SK-N-SH (cell line): ENCODE results near the gene DNAH1. TPM values are rescaled to one million over a fixed set of nuclear protein-coding genes. Genes with fewer than 3 reads are reported as not detected.

Experiments used
- CTCF ChIA-PET: fragments of 300-600, 350-600 bp; formaldehyde crosslinking; extraction: SDS; loops from one replicate; lab custom pipeline; 2021; lab: Yijun Ruan, JAX
- POLR2A ChIA-PET: fragments of 350-600 bp; sonication (Branson Sonifier 250); formaldehyde crosslinking; extraction: SDS; loops from one replicate; lab custom pipeline; 2020; ENCODE audit warnings: antibody characterized with exemption, inconsistent platforms; lab: Yijun Ruan, JAX
- DNase-seq: peaks from one replicate; pipeline ENCODE4 v3.0.0; 2012
- H2AFZ ChIP-seq: fragments of 200-600 bp; sonication (generic); 2 replicates; pipeline ENCODE4 v1.8.1; 2016; ENCODE audit warnings: antibody characterized with exemption, mild to moderate bottlenecking, low read depth
- H3F3A ChIP-seq: fragments of 200-600 bp; sonication (generic); replicated peaks from 2 replicates; pipeline ENCODE3; 2016; ENCODE audit warnings: antibody characterized with exemption, mild to moderate bottlenecking; ENCODE audit not compliant: insufficient read depth
- H3K27ac ChIP-seq, 2 experiments: fragments of 200-500 bp in 1 of 2; fragments of 200-600 bp in 1 of 2; sonication (Bioruptor generic) in 1 of 2; sonication (generic), shearing (Covaris generic) in 1 of 2; 2 replicates each; pipeline versions ENCODE4 v1.5.1 to v1.6.1; 2014 to 2016; ENCODE audit warnings: low read depth in 2 of 2, inconsistent platforms in 1 of 2, low read length in 1 of 2, mild to moderate bottlenecking in 1 of 2, mixed read lengths in 1 of 2
- H3K27me3 ChIP-seq: fragments of 200-600 bp; sonication (generic), shearing (Covaris generic); 2 replicates; pipeline ENCODE4 v1.6.1; 2016; ENCODE audit warnings: mixed run types; ENCODE audit not compliant: insufficient read depth
- H3K36me3 ChIP-seq, 2 experiments: fragments of 200-500 bp in 1 of 2; fragments of 200-600 bp in 1 of 2; sonication (Bioruptor generic) in 1 of 2; sonication (generic) in 1 of 2; replicated peaks in 1 of 2; 2 replicates each; pipeline versions ENCODE3 to v1.5.1; 2014 to 2016; ENCODE audit warnings: low read length in 1 of 2, mild to moderate bottlenecking in 1 of 2; ENCODE audit not compliant: insufficient read depth in 2 of 2, control insufficient read depth in 1 of 2
- H3K4me1 ChIP-seq, 2 experiments: fragments of 200-500 bp in 1 of 2; fragments of 200-600 bp in 1 of 2; sonication (Bioruptor generic) in 1 of 2; sonication (generic), shearing (Covaris generic) in 1 of 2; 2 replicates each; pipeline versions ENCODE4 v1.5.1 to v1.6.1; 2014 to 2016; ENCODE audit warnings: low read depth in 1 of 2, low read length in 1 of 2, mixed run types in 1 of 2; ENCODE audit not compliant: insufficient read depth in 2 of 2, control insufficient read depth in 1 of 2
- H3K4me2 ChIP-seq: fragments of 200-600 bp; sonication (generic), shearing (Covaris generic); 2 replicates; pipeline ENCODE4 v1.6.1; 2017; ENCODE audit warnings: mixed run types
- H3K4me3 ChIP-seq, 2 experiments: fragments of 200-500 bp in 1 of 2; fragments of 200-600 bp in 1 of 2; sonication (Bioruptor generic) in 1 of 2; sonication (generic), shearing (Covaris generic) in 1 of 2; 2 replicates each; pipeline versions ENCODE4 v1.5.1 to v1.8.1; 2014 to 2016; ENCODE audit warnings: low read depth in 2 of 2, inconsistent platforms in 1 of 2, low read length in 1 of 2, mild to moderate bottlenecking in 1 of 2, mixed read lengths in 1 of 2, moderate library complexity in 1 of 2
- H3K79me2 ChIP-seq: fragments of 200-600 bp; sonication (generic); 2 replicates; pipeline ENCODE4 v1.8.1; 2017; ENCODE audit warnings: mild to moderate bottlenecking; ENCODE audit not compliant: insufficient read depth
- H3K9ac ChIP-seq: fragments of 200-600 bp; sonication (generic); 2 replicates; pipeline ENCODE4 v1.6.1; 2017; ENCODE audit warnings: mixed run types
- H3K9me2 ChIP-seq: fragments of 200-600 bp; sonication (generic); 2 replicates; pipeline ENCODE4 v1.6.1; 2017; ENCODE audit warnings: mixed run types
- H3K9me3 ChIP-seq: fragments of 200-600 bp; sonication (generic); 2 replicates; pipeline ENCODE4 v1.6.1; 2017; ENCODE audit warnings: mixed run types, mild to moderate bottlenecking, moderate library complexity
- H4K20me1 ChIP-seq: fragments of 200-600 bp; sonication (generic); 2 replicates; pipeline ENCODE4 v1.6.1; 2017; ENCODE audit warnings: mild to moderate bottlenecking, mixed run types; ENCODE audit not compliant: insufficient read depth
- CHD2 ChIP-seq: fragments of 150-350 bp; IDR thresholded peaks from 2 replicates; pipeline ENCODE4 v1.6.1; 2018; ENCODE audit warnings: low read length; ENCODE audit not compliant: partially characterized antibody
- ELF1 ChIP-seq: IDR thresholded peaks from 2 replicates; pipeline ENCODE4 v1.4.0; 2012
- MEF2A ChIP-seq: IDR thresholded peaks from 2 replicates; pipeline ENCODE4 v1.4.0; 2012; ENCODE audit warnings: low read depth, borderline replicate concordance
- RAD21 ChIP-seq: IDR thresholded peaks from 2 replicates; pipeline ENCODE4 v1.6.1; 2012; ENCODE audit warnings: mild to moderate bottlenecking, low read length
- RCOR1 ChIP-seq: fragments of 150-350 bp; IDR thresholded peaks from 2 replicates; pipeline ENCODE4 v1.6.1; 2017; ENCODE audit warnings: antibody characterized with exemption, low read length
- SIN3A ChIP-seq: IDR thresholded peaks from 2 replicates; pipeline ENCODE4 v1.6.1; 2012; ENCODE audit warnings: low read depth, mild to moderate bottlenecking, low read length, moderate library complexity, borderline replicate concordance
- TCF12 ChIP-seq: IDR thresholded peaks from 2 replicates; pipeline ENCODE4 v1.4.0; 2012
- TEAD4 ChIP-seq: IDR thresholded peaks from 2 replicates; pipeline ENCODE4 v1.4.0; 2012; ENCODE audit warnings: mild to moderate bottlenecking, borderline replicate concordance; ENCODE audit not compliant: insufficient read depth
- WGBS: methylation state at CpG from one replicate; pipeline ENCODE4 v1.1.6; 2017; ENCODE audit warnings: low lambda C conversion rate; 5-methylcytosine and 5-hydroxymethylcytosine counted together
- polyA plus RNA-seq, 3 experiments: library from polyadenylated mRNA; depleted of rRNA; stranded (reverse); fragments of >200 nt; gene quantifications; 2 replicates each; pipeline ENCODE4 v1.2.3, GENCODE V29; 2012
- TF ChIP-seq, protein P1 (sequence below): IDR thresholded peaks from 2 replicates; pipeline ENCODE4 v1.4.0; 2012; ENCODE audit warnings: low read depth, borderline replicate concordance
- TF ChIP-seq, protein P2 (sequence below): IDR thresholded peaks from 2 replicates; pipeline ENCODE4 v1.6.1; 2012; ENCODE audit warnings: mild to moderate bottlenecking, low read depth, low read length, moderate library complexity
- TF ChIP-seq, protein P3 (sequence below): fragments of 200-600 bp; sonication (generic); IDR thresholded peaks from 2 replicates; pipeline ENCODE4 v1.6.1; 2017; ENCODE audit warnings: antibody characterized with exemption, mild to moderate bottlenecking, moderate library complexity

The DNAH1 gene
- polyA plus RNA-seq, 1 of the 3 experiments (the other 2 are of a cell fraction), result 5.1 TPM

DNA sequence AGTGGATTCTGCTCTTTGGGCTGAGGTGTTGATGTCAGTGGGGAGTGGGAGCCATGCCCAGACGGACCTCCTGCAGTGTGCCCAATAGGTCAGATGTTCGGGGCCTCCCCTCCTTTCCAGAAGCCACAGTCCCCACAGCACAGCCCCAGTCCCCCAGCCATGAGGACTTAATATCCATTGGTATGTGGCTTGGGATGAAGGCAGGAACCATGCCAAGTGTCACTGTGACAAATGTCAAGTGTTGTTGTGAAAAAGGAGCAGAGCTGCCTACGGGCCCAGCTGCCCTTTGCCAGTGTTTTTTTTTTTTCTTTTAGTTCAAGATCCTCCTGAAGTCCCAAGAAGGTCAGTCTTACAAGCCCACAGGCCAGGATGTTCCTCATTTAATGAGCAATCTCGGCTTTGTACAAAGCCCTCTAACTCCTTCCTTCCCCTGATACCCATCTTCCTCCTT lies 116.6 kb downstream of the DNAH1 start:
- Histone ChIP-seq H3K36me3 (no peaks in the 10 kb centered on the region), H2AFZ (no peak overlapping the region), H3K9me2 (no peaks in the 10 kb centered on the region), H3K9ac (no peak overlapping the region), H3K4me2 (no peak overlapping the region), H3K27ac (no peak overlapping the region), H3K27me3 (no peaks in the 10 kb centered on the region), H4K20me1 (no peaks in the 10 kb centered on the region), H3K9me3 (no peaks in the 10 kb centered on the region), H3K4me1 (peaks cover 0 to 7% of the 10 kb centered on the region in 2 experiments; a peak in 1 of 4 replicates), H3K79me2 (no peaks in the 10 kb centered on the region), H3F3A (no peaks in the 10 kb centered on the region), H3K4me3 (no peak overlapping the region)
- ChIA-PET POLR2A (no interaction called here), CTCF (interaction anchor here (0.6 to 28.4 kb wide), 3 partner anchors 16 to 1118 kb away, joined by 3 to 578 read pairs (median 16); partner anchors contain the start of genes NISCH, SEMA3G and TNNC1)
- DNase-seq, result no peak
- WGBS, result 83% methylated on average over 3 of the region's 4 CpGs
- TF ChIP-seq RCOR1 (no peak), MEF2A (no peak), ELF1 (no peak), TCF12 (no peak), RAD21 (no peak), SIN3A (no peak), CHD2 (no peak), TEAD4 (no peak)
- TF ChIP-seq, protein P1, sequence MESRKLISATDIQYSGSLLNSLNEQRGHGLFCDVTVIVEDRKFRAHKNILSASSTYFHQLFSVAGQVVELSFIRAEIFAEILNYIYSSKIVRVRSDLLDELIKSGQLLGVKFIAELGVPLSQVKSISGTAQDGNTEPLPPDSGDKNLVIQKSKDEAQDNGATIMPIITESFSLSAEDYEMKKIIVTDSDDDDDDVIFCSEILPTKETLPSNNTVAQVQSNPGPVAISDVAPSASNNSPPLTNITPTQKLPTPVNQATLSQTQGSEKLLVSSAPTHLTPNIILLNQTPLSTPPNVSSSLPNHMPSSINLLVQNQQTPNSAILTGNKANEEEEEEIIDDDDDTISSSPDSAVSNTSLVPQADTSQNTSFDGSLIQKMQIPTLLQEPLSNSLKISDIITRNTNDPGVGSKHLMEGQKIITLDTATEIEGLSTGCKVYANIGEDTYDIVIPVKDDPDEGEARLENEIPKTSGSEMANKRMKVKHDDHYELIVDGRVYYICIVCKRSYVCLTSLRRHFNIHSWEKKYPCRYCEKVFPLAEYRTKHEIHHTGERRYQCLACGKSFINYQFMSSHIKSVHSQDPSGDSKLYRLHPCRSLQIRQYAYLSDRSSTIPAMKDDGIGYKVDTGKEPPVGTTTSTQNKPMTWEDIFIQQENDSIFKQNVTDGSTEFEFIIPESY, result no peak
- TF ChIP-seq, protein P2, sequence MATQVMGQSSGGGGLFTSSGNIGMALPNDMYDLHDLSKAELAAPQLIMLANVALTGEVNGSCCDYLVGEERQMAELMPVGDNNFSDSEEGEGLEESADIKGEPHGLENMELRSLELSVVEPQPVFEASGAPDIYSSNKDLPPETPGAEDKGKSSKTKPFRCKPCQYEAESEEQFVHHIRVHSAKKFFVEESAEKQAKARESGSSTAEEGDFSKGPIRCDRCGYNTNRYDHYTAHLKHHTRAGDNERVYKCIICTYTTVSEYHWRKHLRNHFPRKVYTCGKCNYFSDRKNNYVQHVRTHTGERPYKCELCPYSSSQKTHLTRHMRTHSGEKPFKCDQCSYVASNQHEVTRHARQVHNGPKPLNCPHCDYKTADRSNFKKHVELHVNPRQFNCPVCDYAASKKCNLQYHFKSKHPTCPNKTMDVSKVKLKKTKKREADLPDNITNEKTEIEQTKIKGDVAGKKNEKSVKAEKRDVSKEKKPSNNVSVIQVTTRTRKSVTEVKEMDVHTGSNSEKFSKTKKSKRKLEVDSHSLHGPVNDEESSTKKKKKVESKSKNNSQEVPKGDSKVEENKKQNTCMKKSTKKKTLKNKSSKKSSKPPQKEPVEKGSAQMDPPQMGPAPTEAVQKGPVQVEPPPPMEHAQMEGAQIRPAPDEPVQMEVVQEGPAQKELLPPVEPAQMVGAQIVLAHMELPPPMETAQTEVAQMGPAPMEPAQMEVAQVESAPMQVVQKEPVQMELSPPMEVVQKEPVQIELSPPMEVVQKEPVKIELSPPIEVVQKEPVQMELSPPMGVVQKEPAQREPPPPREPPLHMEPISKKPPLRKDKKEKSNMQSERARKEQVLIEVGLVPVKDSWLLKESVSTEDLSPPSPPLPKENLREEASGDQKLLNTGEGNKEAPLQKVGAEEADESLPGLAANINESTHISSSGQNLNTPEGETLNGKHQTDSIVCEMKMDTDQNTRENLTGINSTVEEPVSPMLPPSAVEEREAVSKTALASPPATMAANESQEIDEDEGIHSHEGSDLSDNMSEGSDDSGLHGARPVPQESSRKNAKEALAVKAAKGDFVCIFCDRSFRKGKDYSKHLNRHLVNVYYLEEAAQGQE, result no peak
- TF ChIP-seq, protein P3, sequence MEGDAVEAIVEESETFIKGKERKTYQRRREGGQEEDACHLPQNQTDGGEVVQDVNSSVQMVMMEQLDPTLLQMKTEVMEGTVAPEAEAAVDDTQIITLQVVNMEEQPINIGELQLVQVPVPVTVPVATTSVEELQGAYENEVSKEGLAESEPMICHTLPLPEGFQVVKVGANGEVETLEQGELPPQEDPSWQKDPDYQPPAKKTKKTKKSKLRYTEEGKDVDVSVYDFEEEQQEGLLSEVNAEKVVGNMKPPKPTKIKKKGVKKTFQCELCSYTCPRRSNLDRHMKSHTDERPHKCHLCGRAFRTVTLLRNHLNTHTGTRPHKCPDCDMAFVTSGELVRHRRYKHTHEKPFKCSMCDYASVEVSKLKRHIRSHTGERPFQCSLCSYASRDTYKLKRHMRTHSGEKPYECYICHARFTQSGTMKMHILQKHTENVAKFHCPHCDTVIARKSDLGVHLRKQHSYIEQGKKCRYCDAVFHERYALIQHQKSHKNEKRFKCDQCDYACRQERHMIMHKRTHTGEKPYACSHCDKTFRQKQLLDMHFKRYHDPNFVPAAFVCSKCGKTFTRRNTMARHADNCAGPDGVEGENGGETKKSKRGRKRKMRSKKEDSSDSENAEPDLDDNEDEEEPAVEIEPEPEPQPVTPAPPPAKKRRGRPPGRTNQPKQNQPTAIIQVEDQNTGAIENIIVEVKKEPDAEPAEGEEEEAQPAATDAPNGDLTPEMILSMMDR, result no peak
